ENCODE data around the gene PYGB. TPM values are rescaled to one million over a fixed set of nuclear protein-coding genes. Genes with fewer than 3 reads are reported as not detected.

The PYGB gene
- total RNA-seq, 1 donor from 2014 or later = 46.6 TPM

DNA sequence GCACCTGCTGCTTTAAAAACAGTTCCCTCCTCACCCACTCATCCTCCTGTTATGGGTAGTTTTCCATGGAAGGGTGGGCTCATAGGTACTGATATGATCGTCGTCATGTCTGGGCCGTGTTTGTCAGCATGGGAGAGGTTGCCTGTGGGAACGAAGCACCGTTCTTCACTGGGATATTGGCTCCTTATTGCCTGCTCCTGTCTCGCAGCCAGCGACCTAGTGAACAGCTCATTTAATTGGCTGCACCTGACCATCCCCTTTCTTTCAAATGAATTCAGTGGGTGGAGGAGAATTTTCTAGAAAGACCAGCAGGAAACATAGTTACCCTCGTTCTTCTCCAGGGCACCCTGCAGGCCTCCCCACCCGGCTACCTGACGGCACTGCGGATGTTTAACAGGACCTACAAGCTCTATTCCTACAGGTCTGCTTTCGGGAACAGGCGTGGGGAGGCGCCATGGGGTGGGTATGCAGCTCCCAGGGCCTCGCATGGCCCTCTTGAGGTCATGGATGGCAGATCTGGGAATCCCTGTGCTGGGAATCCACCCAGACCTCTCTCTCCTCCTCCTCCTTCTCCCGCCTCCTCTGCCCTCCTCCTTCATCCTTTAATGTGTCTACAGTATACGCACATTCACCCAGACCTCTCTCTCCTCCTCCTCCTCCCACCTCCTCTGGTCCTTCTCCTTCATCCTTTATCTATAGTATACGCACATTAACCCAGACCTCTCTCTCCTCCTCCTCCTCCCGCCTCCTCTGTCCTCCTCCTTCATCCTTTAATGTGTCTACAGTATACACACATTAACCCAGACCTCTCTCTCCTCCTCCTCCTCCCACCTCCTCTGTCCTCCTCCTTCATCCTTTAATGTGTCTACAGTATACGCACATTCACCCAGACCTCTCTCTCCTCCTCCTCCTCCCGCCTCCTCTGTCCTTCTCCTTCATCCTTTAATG, 30.4 kb upstream of the PYGB start:
- Mint-ChIP-seq H3K27ac (no peak overlapping the region), H3K27me3 (ENCODE audit: low read depth) (no peaks in the 10 kb centered on the region)

DNA sequence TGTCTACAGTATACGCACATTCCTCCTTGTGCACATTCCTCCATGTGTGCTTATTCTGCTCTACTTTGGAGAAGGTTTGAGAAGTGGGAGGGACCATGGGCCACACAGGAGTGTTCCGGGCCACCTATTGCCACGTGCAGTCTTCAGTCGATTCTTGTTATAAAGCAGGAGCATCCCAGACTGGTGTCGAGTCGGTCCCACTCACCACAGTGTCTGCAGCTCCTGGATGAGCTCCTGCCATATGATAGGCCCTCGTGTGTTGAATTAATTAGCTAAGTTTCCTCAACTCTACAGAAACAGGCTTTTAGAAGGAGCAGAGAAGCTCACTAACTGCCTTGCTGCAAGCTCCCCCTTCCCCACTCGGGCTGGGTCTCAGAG, 29.8 kb upstream of the PYGB start:
- H3K9me3 Mint-ChIP-seq = no peaks in the 10 kb centered on the region
- H3K27me3 Mint-ChIP-seq (ENCODE audit: low read depth) = no peaks in the 10 kb centered on the region
- H3K4me3 Mint-ChIP-seq = no peak overlapping the region
- no peak for DNase-seq (ENCODE audit: low spot score in 2 of 2, unreplicated experiment in 2 of 2)
- peaks cover 6% of the 10 kb centered on the region for H3K36me3 Mint-ChIP-seq
- H3K4me1 Mint-ChIP-seq = no peaks in the 10 kb centered on the region
- H3K27ac Mint-ChIP-seq = no peak overlapping the region
- TF ChIP-seq, protein P1, sequence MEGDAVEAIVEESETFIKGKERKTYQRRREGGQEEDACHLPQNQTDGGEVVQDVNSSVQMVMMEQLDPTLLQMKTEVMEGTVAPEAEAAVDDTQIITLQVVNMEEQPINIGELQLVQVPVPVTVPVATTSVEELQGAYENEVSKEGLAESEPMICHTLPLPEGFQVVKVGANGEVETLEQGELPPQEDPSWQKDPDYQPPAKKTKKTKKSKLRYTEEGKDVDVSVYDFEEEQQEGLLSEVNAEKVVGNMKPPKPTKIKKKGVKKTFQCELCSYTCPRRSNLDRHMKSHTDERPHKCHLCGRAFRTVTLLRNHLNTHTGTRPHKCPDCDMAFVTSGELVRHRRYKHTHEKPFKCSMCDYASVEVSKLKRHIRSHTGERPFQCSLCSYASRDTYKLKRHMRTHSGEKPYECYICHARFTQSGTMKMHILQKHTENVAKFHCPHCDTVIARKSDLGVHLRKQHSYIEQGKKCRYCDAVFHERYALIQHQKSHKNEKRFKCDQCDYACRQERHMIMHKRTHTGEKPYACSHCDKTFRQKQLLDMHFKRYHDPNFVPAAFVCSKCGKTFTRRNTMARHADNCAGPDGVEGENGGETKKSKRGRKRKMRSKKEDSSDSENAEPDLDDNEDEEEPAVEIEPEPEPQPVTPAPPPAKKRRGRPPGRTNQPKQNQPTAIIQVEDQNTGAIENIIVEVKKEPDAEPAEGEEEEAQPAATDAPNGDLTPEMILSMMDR (IDR thresholded peaks at IDR 0.05; ENCODE audit: unreplicated experiment) = no peak

More for the DNA sequence above, 30.4 kb upstream of the PYGB start:
- Mint-ChIP-seq H3K9me3 (no peaks in the 10 kb centered on the region), H3K36me3 (peaks cover 6% of the 10 kb centered on the region), H3K4me3 (no peak overlapping the region), H3K4me1 (no peaks in the 10 kb centered on the region)
- DNase-seq (ENCODE audit: low spot score in 2 of 2, unreplicated experiment in 2 of 2) = no peak
- TF ChIP-seq, protein P1 (IDR thresholded peaks at IDR 0.05; ENCODE audit: unreplicated experiment) = no peak

DNA sequence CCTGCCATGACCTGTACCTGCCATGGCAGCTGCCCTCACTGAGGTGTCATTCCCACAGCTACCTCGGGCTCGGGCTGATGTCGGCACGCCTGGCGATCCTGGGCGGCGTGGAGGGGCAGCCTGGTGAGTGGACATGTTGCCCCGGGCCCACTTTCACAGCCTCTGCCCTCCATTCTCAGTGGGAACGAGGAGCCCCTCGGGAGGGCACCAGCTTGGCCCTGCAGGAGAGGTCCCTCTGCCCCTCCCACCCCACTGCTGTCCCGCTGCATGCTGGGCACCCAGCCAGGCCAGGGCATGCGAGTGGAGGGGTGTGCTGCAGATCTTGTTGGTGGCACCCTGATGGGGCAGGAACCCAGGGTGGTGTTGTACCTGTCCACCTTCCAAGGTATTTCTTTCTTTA, 29.4 kb upstream of the PYGB start:
- Mint-ChIP-seq H3K36me3 (peaks cover 6% of the 10 kb centered on the region), H3K27me3 (ENCODE audit: low read depth) (no peaks in the 10 kb centered on the region), H3K4me1 (no peaks in the 10 kb centered on the region), H3K4me3 (no peak overlapping the region), H3K27ac (no peak overlapping the region), H3K9me3 (no peaks in the 10 kb centered on the region)
- TF ChIP-seq, protein P1 (IDR thresholded peaks at IDR 0.05; ENCODE audit: unreplicated experiment) = no peak
- DNase-seq (ENCODE audit: low spot score in 2 of 2, unreplicated experiment in 2 of 2) = no peak

DNA sequence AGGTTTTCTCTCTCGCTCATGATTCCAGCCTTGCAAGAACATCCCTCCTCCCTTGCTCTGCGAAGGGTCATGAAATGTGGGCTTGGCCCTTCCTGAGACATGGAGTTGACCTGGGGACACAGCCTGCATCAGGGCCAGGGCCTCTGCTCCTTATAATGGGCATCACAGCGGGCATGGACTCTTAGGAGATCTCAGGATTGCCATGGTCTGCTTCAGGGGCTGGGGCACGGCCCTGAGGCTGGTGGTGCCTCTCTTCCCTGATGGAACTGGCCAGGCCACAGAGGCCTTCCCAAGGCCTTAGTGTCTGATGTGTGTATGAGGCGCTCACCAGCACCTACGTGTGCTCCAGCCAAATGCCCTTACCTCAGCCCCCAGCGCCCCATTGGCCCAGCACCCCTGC, 28.5 kb upstream of the PYGB start:
- Mint-ChIP-seq H3K36me3 (peaks cover 6% of the 10 kb centered on the region), H3K9me3 (no peaks in the 10 kb centered on the region), H3K27me3 (ENCODE audit: low read depth) (no peaks in the 10 kb centered on the region), H3K4me1 (no peaks in the 10 kb centered on the region), H3K4me3 (no peak overlapping the region), H3K27ac (no peak overlapping the region)
- TF ChIP-seq, protein P1 (IDR thresholded peaks at IDR 0.05; ENCODE audit: unreplicated experiment) = no peak
- no peak for DNase-seq (ENCODE audit: low spot score in 2 of 2, unreplicated experiment in 2 of 2)

DNA sequence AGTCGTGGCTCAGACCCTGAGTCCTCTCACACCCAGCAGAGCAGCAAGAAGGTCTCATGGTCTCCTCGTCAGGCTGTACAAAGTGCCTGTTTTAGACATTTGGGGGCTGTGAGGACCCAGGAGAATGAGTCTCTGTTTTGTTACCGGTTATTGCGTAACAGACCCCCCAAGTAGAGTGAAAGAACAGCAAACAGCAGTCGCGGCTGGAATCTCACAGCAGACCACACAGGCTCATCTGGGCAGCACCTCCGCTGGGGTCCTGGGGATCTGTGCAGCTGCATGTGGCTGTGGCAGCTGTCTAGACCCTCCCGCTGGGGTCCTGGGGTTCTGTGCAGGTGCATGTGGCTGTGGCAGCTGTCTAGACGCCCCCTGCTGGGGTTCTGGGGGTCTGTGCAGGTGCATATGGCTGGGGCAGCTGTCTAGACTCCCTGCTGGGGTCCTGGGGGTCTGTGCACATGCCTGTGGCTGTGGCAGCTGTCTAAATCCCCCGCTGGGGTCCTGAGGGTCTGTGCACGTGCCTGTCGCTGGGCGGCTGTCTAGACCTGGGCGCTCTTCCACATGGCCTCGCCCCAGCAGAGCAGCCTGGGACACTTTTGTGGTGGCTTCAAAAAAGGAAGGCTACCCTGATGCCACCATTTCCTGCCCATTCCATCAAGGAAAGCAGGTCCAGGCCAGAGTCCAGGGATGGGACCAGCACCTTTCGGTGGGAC, 27.7 kb upstream of the PYGB start:
- Mint-ChIP-seq H3K4me3 (no peak overlapping the region), H3K27me3 (ENCODE audit: low read depth) (no peaks in the 10 kb centered on the region), H3K4me1 (no peaks in the 10 kb centered on the region), H3K36me3 (peaks cover 6% of the 10 kb centered on the region), H3K27ac (no peak overlapping the region), H3K9me3 (no peaks in the 10 kb centered on the region)
- TF ChIP-seq, protein P1 (IDR thresholded peaks at IDR 0.05; ENCODE audit: unreplicated experiment) = no peak
- DNase-seq (ENCODE audit: low spot score in 2 of 2, unreplicated experiment in 2 of 2) = no peak

Data from mesothelial cell of epicardium (in vitro differentiated cells).